NCI-H345 (cell line): ENCODE data around the gene NRXN2.

ENCODE experiments used
- DNase-seq: peaks from one replicate; lab custom pipeline; 2025; lab: John Stamatoyannopoulos, UW

Gene NRXN2

GRCh38 chr11:64723117-64723906, at the start of gene NRXN2:
Gene NRXN2, minus strand, starts transcription at chr11:64723197. Its CDS starts 9,498 bp downstream, at chr11:64713699.
- peak; percentile 87 for DNase-seq

- no peak for DNase-seq
Observed at GRCh38 chr11:64772303-64773018, 49.5 kb upstream of the NRXN2 start.

- DNase-seq, result no peak
Observed at GRCh38 chr11:64771861-64772260, 48.9 kb upstream of the NRXN2 start.

GRCh38 chr11:64770120-64770519, 47.1 kb upstream of the NRXN2 start:
- DNase-seq, result no peak

- DNase-seq, result no peak
Observed at GRCh38 chr11:64769283-64769682, 46.3 kb upstream of the NRXN2 start.

GRCh38 chr11:64768300-64768694, 45.3 kb upstream of the NRXN2 start:
- DNase-seq, result no peak

GRCh38 chr11:64767344-64768299, 44.6 kb upstream of the NRXN2 start:
- peak; percentile 27 for DNase-seq

- DNase-seq, result no peak
Observed at GRCh38 chr11:64766881-64767280, 43.9 kb upstream of the NRXN2 start.

GRCh38 chr11:64765851-64766665, 43.1 kb upstream of the NRXN2 start:
- DNase-seq, result no peak

GRCh38 chr11:64765291-64765850, 42.4 kb upstream of the NRXN2 start:
- no peak for DNase-seq

GRCh38 chr11:64764753-64765152, 41.8 kb upstream of the NRXN2 start:
- DNase-seq, result no peak

GRCh38 chr11:64764040-64764611, 41.1 kb upstream of the NRXN2 start:
- DNase-seq, result no peak

- no peak for DNase-seq
Observed at GRCh38 chr11:64763526-64764039, 40.6 kb upstream of the NRXN2 start.

GRCh38 chr11:64762674-64763525, 39.9 kb upstream of the NRXN2 start:
- peak; percentile 47 for DNase-seq

GRCh38 chr11:64762277-64762673, 39.3 kb upstream of the NRXN2 start:
- DNase-seq, result no peak

- no peak for DNase-seq
Observed at GRCh38 chr11:64760759-64761420, 37.9 kb upstream of the NRXN2 start.

GRCh38 chr11:64759722-64760719, 37.0 kb upstream of the NRXN2 start, which contains the start of gene PYGM:
Gene PYGM, minus strand, starts transcription at chr11:64759974. Its CDS starts 76 bp downstream, at chr11:64759898.
- no peak for DNase-seq
